H1 (cell line): ENCODE measurements around the gene ETFB. TPM values are rescaled to one million over a fixed set of nuclear protein-coding genes. Genes with fewer than 3 reads are reported as not detected.

Experiments
- CTCF ChIA-PET: fragments of 300-600 bp; sonication (Branson Sonifier 250); formaldehyde crosslinking; loops from one replicate; lab custom pipeline; 2021; ENCODE audit not compliant: partially characterized antibody; lab: Charles Lee
- POLR2A ChIA-PET: fragments of 300-600 bp; sonication (Branson Sonifier 250); formaldehyde crosslinking; loops from one replicate; lab custom pipeline; 2021; ENCODE audit warnings: inconsistent platforms; ENCODE audit not compliant: partially characterized antibody; lab: Charles Lee
- DNase-seq, 2 experiments: peaks; one replicate each; pipeline versions ENCODE4 v3.0.0 to v3.0.0-alpha.2; 2010 to 2022; ENCODE audit warnings: low spot score in 2 of 2, low read depth in 1 of 2, mixed read lengths in 1 of 2
- FAIRE-seq: peaks from 2 replicates; lab custom pipeline; 2011; peaks lifted over from hg19 to GRCh38; lab: Jason Lieb, UNC
- H2AFZ ChIP-seq: 2 replicates; pipeline ENCODE4 v1.8.1; 2012; ENCODE audit warnings: low read length, inconsistent platforms
- H2AK5ac ChIP-seq: 2 replicates; pipeline ENCODE4 v1.6.1; 2013; ENCODE audit warnings: low read depth, low read length
- H2BK120ac ChIP-seq: replicated peaks from 2 replicates; pipeline ENCODE3; 2013; ENCODE audit warnings: low read depth, low read length, inconsistent platforms
- H2BK12ac ChIP-seq: 2 replicates; pipeline ENCODE4 v1.6.1; 2013; ENCODE audit warnings: low read depth, low read length
- H2BK15ac ChIP-seq: 2 replicates; pipeline ENCODE4 v1.6.1; 2013; ENCODE audit warnings: low read length
- H2BK20ac ChIP-seq: 2 replicates; pipeline ENCODE4 v1.6.1; 2013; ENCODE audit warnings: low read length
- H2BK5ac ChIP-seq: 2 replicates; pipeline ENCODE4 v1.6.1; 2013; ENCODE audit warnings: low read depth, low read length
- H3K14ac ChIP-seq: 2 replicates; pipeline ENCODE4 v1.6.1; 2013; ENCODE audit warnings: inconsistent platforms; ENCODE audit not compliant: insufficient read length
- H3K18ac ChIP-seq: 2 replicates; pipeline ENCODE4 v1.6.1; 2013; ENCODE audit warnings: low read length; ENCODE audit errors: extremely low read depth
- H3K23ac ChIP-seq: 2 replicates; pipeline ENCODE4 v1.6.1; 2013; ENCODE audit warnings: inconsistent platforms; ENCODE audit not compliant: insufficient read length
- H3K23me2 ChIP-seq: 2 replicates; pipeline ENCODE4 v1.6.1; 2013; ENCODE audit warnings: low read depth, low read length
- H3K27ac ChIP-seq: 2 replicates; pipeline ENCODE4 v1.6.1; 2011; ENCODE audit warnings: low read depth, low read length, inconsistent platforms
- H3K27me3 ChIP-seq, 4 experiments: replicated peaks in 1 of 4; 1 replicate in 1 of 4; 2 replicates in 3 of 4; pipeline versions ENCODE4 v1.6.1 to v1.8.1; 2011 to 2013; ENCODE audit warnings: low read length in 3 of 4, mild to moderate bottlenecking in 3 of 4, inconsistent platforms in 2 of 4, mixed read lengths in 2 of 4, moderate library complexity in 1 of 4; ENCODE audit not compliant: control insufficient read depth in 3 of 4, insufficient read depth in 3 of 4; ENCODE audit errors: extremely low read depth in 1 of 4
- H3K36me3 ChIP-seq, 4 experiments: 2 replicates each; pipeline versions ENCODE4 v1.6.1 to v1.8.1; 2011 to 2013; ENCODE audit warnings: mild to moderate bottlenecking in 4 of 4, low read length in 3 of 4, moderate library complexity in 2 of 4, control low read depth in 1 of 4, inconsistent platforms in 1 of 4; ENCODE audit not compliant: insufficient read depth in 4 of 4, control insufficient read depth in 2 of 4
- H3K4ac ChIP-seq: replicated peaks from 2 replicates; pipeline ENCODE3; 2013; ENCODE audit warnings: low read length, low read depth, mixed read lengths, inconsistent platforms; ENCODE audit not compliant: insufficient read length
- H3K4me1 ChIP-seq, 4 experiments: replicated peaks in 1 of 4; 1 replicate in 1 of 4; 2 replicates in 3 of 4; pipeline versions ENCODE4 v1.6.1 to v1.8.1; 2011 to 2013; ENCODE audit warnings: low read length in 3 of 4, inconsistent platforms in 2 of 4, mixed read lengths in 1 of 4; ENCODE audit not compliant: insufficient read depth in 4 of 4, control insufficient read depth in 3 of 4
- H3K4me2 ChIP-seq, 2 experiments: 2 replicates each; pipeline versions ENCODE4 v1.6.1 to v1.8.1; 2011 to 2013; ENCODE audit warnings: low read depth in 2 of 2, low read length in 2 of 2, control low read depth in 1 of 2, inconsistent platforms in 1 of 2, mild to moderate bottlenecking in 1 of 2; ENCODE audit not compliant: insufficient read depth in 1 of 2
- H3K4me3 ChIP-seq, 4 experiments: fragments of 200-600, 300-600 bp in 1 of 4; sonication (generic), shearing (Covaris generic), sonication (Bioruptor Twin) in 1 of 4; 2 replicates each; pipeline versions ENCODE4 v1.5.1 to v1.8.1; 2011 to 2016; ENCODE audit warnings: low read length in 4 of 4, low read depth in 3 of 4, control low read depth in 2 of 4, inconsistent platforms in 2 of 4, mild to moderate bottlenecking in 2 of 4, mixed read lengths in 1 of 4, moderate library complexity in 1 of 4; ENCODE audit not compliant: insufficient read depth in 2 of 4; ENCODE audit errors: extremely low read depth in 1 of 4
- H3K56ac ChIP-seq: replicated peaks from 2 replicates; pipeline ENCODE3; 2013; ENCODE audit warnings: low read depth, mild to moderate bottlenecking, mixed read lengths, low read length, inconsistent platforms; ENCODE audit not compliant: insufficient read length
- H3K79me1 ChIP-seq: 2 replicates; pipeline ENCODE4 v1.6.1; 2013; ENCODE audit warnings: low read depth, low read length, control low read depth
- H3K79me2 ChIP-seq, 2 experiments: 2 replicates each; pipeline versions ENCODE4 v1.6.1 to v1.8.1; 2012 to 2013; ENCODE audit warnings: low read length in 2 of 2, mild to moderate bottlenecking in 2 of 2, inconsistent platforms in 1 of 2; ENCODE audit not compliant: insufficient read depth in 2 of 2, control insufficient read depth in 1 of 2
- H3K9ac ChIP-seq, 4 experiments: replicated peaks in 1 of 4; 1 replicate in 1 of 4; 2 replicates in 3 of 4; pipeline versions ENCODE4 v1.6.1 to v1.8.1; 2011 to 2013; ENCODE audit warnings: low read depth in 3 of 4, low read length in 3 of 4, control low read depth in 2 of 4, mild to moderate bottlenecking in 2 of 4, moderate library complexity in 2 of 4, inconsistent platforms in 1 of 4; ENCODE audit errors: extremely low read depth in 1 of 4
- H3K9me3 ChIP-seq, 2 experiments: 2 replicates each; pipeline versions ENCODE4 v1.6.1 to v1.8.1; 2012 to 2013; ENCODE audit warnings: mild to moderate bottlenecking in 2 of 2, moderate library complexity in 2 of 2, control low read depth in 1 of 2, inconsistent platforms in 1 of 2, low read depth in 1 of 2, low read length in 1 of 2, mixed read lengths in 1 of 2; ENCODE audit not compliant: insufficient read depth in 2 of 2
- H4K20me1 ChIP-seq, 2 experiments: replicated peaks in 1 of 2; 2 replicates each; pipeline versions ENCODE3 to v1.8.1; 2011 to 2013; ENCODE audit warnings: inconsistent platforms in 2 of 2, low read length in 2 of 2, mild to moderate bottlenecking in 1 of 2; ENCODE audit not compliant: insufficient read depth in 2 of 2, control insufficient read depth in 1 of 2
- H4K5ac ChIP-seq: 2 replicates; pipeline ENCODE4 v1.6.1; 2013; ENCODE audit warnings: low read length, low read depth, mixed read lengths, inconsistent platforms; ENCODE audit not compliant: insufficient read length
- H4K8ac ChIP-seq: 2 replicates; pipeline ENCODE4 v1.8.0; 2013; ENCODE audit warnings: mild to moderate bottlenecking, moderate library complexity, low read length, inconsistent platforms; ENCODE audit not compliant: insufficient read depth; ENCODE audit errors: extremely low read depth
- H4K91ac ChIP-seq: replicated peaks from 2 replicates; pipeline ENCODE3; 2013; ENCODE audit warnings: low read length, mixed read lengths, inconsistent platforms; ENCODE audit not compliant: insufficient read length
- EGR1 ChIP-seq: IDR thresholded peaks from 2 replicates; pipeline ENCODE4 v1.6.1; 2011; ENCODE audit warnings: low read depth, low read length, borderline replicate concordance
- EP300 ChIP-seq, 2 experiments: IDR thresholded peaks; 1 replicate in 1 of 2; 2 replicates in 1 of 2; pipeline ENCODE4 v1.6.1; 2011 to 2012; ENCODE audit warnings: low read depth in 2 of 2, low read length in 2 of 2, mild to moderate bottlenecking in 2 of 2, borderline replicate concordance in 1 of 2, inconsistent platforms in 1 of 2, moderate library complexity in 1 of 2
- NANOG ChIP-seq: IDR thresholded peaks from 2 replicates; pipeline ENCODE4 v1.6.1; 2011; ENCODE audit warnings: low read length, low read depth, mild to moderate bottlenecking, inconsistent platforms; ENCODE audit not compliant: insufficient read depth, poor library complexity, severe bottlenecking
- SIN3A ChIP-seq, 2 experiments: IDR thresholded peaks in 1 of 2; conservative IDR thresholded peaks in 1 of 2; 2 replicates each; pipeline ENCODE4 v1.6.1; 2011 to 2012; ENCODE audit warnings: low read length in 2 of 2, improper control_type of control experiment in 1 of 2, low read depth in 1 of 2, mild to moderate bottlenecking in 1 of 2
- SIRT6 ChIP-seq: IDR thresholded peaks from one replicate; pipeline ENCODE4 v1.7.1; 2012; ENCODE audit warnings: low read length, inconsistent platforms
- SRF ChIP-seq: IDR thresholded peaks from 2 replicates; pipeline ENCODE4 v1.6.1; 2011; ENCODE audit warnings: mild to moderate bottlenecking, low read depth, low read length, moderate library complexity
- TCF12 ChIP-seq: IDR thresholded peaks from 2 replicates; pipeline ENCODE4 v1.6.1; 2011; ENCODE audit warnings: low read depth, mild to moderate bottlenecking, low read length
- WGBS, 2 experiments: shearing (Covaris generic) in 1 of 2; methylation state at CpG; one replicate each; pipeline versions ENCODE4 v1.1.6 to v1.1.7; 2013 to 2015; ENCODE audit warnings: low lambda C conversion rate in 2 of 2, mixed read lengths in 2 of 2, inconsistent platforms in 1 of 2, low coverage in 1 of 2, missing lambda C conversion rate in 1 of 2; ENCODE audit not compliant: insufficient replicate concordance in 2 of 2, insufficient coverage in 1 of 2, insufficient read length in 1 of 2; ENCODE audit errors: extremely low coverage in 1 of 2, missing lambda C conversion rate in 1 of 2; 5-methylcytosine and 5-hydroxymethylcytosine counted together
- polyA plus RNA-seq, 7 experiments: library from polyadenylated mRNA; depleted of rRNA in 3 of 7; stranded (reverse) in 5 of 7; unstranded in 2 of 7; fragments of >200 nt in 5 of 7; fragments of 200-250 nt in 2 of 7; gene quantifications; 1 replicate in 5 of 7; 2 replicates in 1 of 7; 4 replicates in 1 of 7; pipeline versions ENCODE4 v1.2.1 to v1.2.3, GENCODE V29; 2011 to 2013; ENCODE audit warnings: missing spikeins in 2 of 7, mixed read lengths in 2 of 7
- total RNA-seq: library from RNA; stranded (reverse); fragmentation: NEBNext Ultra II Directional; extraction: Animal tissue kit (Norgen Biotek cat#: 25700); gene quantifications from 2 replicates; pipeline ENCODE4 v1.2.1, GENCODE V29; 2021
- TF ChIP-seq, protein P1 (sequence below): IDR thresholded peaks from 2 replicates; pipeline ENCODE4 v1.6.1; 2012; ENCODE audit warnings: inconsistent platforms
- TF ChIP-seq, protein P2 (sequence below): IDR thresholded peaks from 2 replicates; pipeline ENCODE4 v1.6.1; 2011; ENCODE audit warnings: low read depth, mild to moderate bottlenecking, low read length; ENCODE audit not compliant: insufficient read depth

ETFB gene
- total and polyA plus RNA-seq, 2 of the 8 experiments (the other 6 are each of a cell fraction or from before 2014, with no cell fraction given), result 40.0 to 66.5 TPM

DNA sequence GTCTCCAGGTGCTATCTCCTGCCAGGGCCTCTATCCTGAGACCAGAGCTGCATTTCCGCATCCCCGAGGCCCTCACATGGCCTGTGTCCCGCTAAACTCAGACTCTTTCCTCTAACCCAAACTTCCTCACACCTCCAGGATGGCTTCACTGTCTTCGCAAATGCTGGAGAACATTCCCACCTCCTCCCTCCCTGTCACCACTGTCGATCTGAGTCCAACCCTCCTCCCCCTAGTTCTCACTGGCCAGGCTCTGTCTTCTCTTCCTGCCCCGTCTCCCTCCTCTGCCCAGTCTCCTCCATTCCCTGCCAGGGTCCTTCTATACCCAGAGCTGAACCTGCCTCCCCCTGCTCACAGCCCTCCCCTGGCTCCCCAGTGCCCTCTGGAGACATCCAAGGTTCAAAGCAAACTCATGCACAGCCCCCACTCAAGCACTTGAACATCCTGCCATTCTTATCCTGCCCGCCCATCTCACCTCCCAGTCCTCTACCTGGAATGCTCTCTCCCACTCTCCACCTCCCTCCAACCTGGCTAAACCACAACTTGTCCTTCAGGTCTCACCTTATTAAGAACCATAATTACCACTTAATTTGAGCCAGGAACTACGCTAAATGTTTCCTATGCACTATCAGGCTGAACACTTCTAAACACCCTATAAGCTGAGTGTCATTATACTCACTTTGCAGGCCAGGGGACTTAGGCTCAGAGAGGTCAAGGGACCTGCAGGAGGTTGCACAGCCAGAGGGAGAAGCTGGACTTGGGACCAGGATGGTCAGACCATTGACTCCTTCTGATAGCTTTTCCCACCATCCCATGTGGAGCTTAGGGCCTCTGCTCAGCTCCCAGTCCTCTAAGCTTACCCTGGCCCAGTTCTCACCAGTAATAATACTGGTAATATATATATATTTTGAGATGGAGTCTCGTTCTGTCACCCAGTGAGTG is 23.3 kb downstream of the ETFB start:
- H4K8ac ChIP-seq, result no peak overlapping the region
- peak overlapping the region; percentile 33 for H2BK120ac ChIP-seq
- 85% methylated on average over 9 of the region's 9 CpGs; no CpG with 5 or more reads in 1 of the 2 experiments for WGBS, 2 experiments
- peaks cover 13% of the 10 kb centered on the region for H3K23me2 ChIP-seq
- peak overlapping the region; percentile 94; the same call in 1 of the 2 replicates for H2BK12ac ChIP-seq
- H3K4ac ChIP-seq, result no peak overlapping the region
- peak overlapping the region; percentile 63; the same call in 1 of the 2 replicates for H2BK5ac ChIP-seq
- H3K4me2 ChIP-seq, result peak overlapping the region; percentile 34 to 39; a peak in 2 of 4 replicates
- H2AFZ ChIP-seq, result no peak overlapping the region
- DNase-seq (no peak), FAIRE-seq (no peak)
- H3K18ac ChIP-seq, result peak overlapping the region; percentile 78; the same call in 1 of the 2 replicates
- H2AK5ac ChIP-seq, result 0 out of 2 replicates have a peak overlapping the region, but pooled peaks have one; percentile 77
- H4K91ac ChIP-seq, result peak overlapping the region; percentile 49
- peaks cover 0 to 19% (median 15%) of the 10 kb centered on the region in 4 experiments; a peak in 6 of 7 replicates for H3K4me1 ChIP-seq
- CTCF ChIA-PET, result interaction anchor here (0.6 to 4.9 kb wide), 13 partner anchors 12 to 932 kb away, joined by 3 to 42 read pairs (median 3); partner anchors contain the start of genes CLDND2 and ETFB
- H3K4me3 ChIP-seq, result no peak overlapping the region
- no peaks in the 10 kb centered on the region; a peak in 1 of 8 replicates for H3K36me3 ChIP-seq
- peaks cover 0 to 18% (median 11%) of the 10 kb centered on the region in 4 experiments; a peak in 5 of 7 replicates for H3K27me3 ChIP-seq
- POLR2A ChIA-PET, result interaction anchor here (0.8 to 2.9 kb wide), 8 partner anchors 8 to 78 kb away, joined by 3 to 13 read pairs (median 4); partner anchors contain the start of genes C19orf84 and ETFB
- H3K56ac ChIP-seq, result no peak overlapping the region
- H3K9me3 ChIP-seq, result no peaks in the 10 kb centered on the region
- peak overlapping the region; percentile 99; the same call in 1 of the 2 replicates for H2BK15ac ChIP-seq
- peak overlapping the region; percentile 95; the same call in 1 of the 2 replicates for H2BK20ac ChIP-seq
- no peak overlapping the region for H3K23ac ChIP-seq
- no peak overlapping the region for H3K27ac ChIP-seq
- no peak overlapping the region for H3K9ac ChIP-seq
- no peaks in the 10 kb centered on the region for H3K79me1 ChIP-seq
- H3K14ac ChIP-seq, result no peak overlapping the region
- no peak overlapping the region for H4K5ac ChIP-seq
- H4K20me1 ChIP-seq, result peaks cover 0 to 3% of the 10 kb centered on the region in 2 experiments
- no peaks in the 10 kb centered on the region for H3K79me2 ChIP-seq
- TF ChIP-seq, protein P1, sequence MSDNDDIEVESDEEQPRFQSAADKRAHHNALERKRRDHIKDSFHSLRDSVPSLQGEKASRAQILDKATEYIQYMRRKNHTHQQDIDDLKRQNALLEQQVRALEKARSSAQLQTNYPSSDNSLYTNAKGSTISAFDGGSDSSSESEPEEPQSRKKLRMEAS, result no peak
- no peak for TF ChIP-seq EGR1
- no peak for TF ChIP-seq SIRT6
- no peak for TF ChIP-seq EP300 (IDR thresholded peaks at IDR 0.05; ENCODE audit: borderline replicate concordance in 1 of 2, low read depth in 2 of 2, low read length in 2 of 2)
- no peak for TF ChIP-seq NANOG
- TF ChIP-seq TCF12, result no peak
- TF ChIP-seq SRF, result no peak
- TF ChIP-seq, protein P2, sequence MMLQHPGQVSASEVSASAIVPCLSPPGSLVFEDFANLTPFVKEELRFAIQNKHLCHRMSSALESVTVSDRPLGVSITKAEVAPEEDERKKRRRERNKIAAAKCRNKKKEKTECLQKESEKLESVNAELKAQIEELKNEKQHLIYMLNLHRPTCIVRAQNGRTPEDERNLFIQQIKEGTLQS, result no peak
- TF ChIP-seq SIN3A (conservative IDR thresholded peaks at IDR 0.05 in 1 of 2, IDR thresholded peaks at IDR 0.05 in 1 of 2; ENCODE audit: low read depth in 1 of 2, low read length in 2 of 2), result no peak
